ENCODE data around the gene ZNF618.

The ZNF618 gene

DNA sequence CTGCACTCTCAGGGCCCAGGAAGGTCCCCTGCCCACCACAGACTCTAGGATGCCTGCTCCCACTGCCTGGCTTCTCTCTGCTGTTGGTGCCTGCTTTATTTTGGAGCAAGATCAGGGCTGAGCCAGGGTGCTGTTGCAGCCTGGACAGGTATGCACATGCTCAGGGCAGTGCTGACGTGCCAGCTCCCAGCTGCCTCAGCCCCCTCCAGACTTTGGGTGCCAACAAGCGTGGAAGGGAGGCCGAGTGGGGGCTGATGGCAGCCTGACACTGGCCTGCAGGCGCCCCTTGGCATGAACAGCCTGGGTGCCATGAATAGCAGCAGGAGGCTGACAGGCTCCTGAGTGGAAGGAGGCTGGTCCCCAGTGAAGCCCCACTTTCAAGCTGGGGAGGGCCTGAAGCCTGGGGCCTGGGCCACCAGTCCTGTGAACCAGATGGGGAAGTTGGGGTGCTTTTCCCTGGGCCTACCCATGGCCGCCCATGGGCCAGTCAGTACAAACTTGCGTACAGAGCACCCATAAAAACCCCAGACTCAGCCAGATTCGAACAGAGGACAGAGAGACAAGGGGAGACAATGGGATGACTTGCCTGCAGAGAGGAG, 195.2 kb downstream of the ZNF618 start:
- no peak for DNase-seq
- Histone ChIP-seq H3K36me3 (ENCODE audit: control insufficient read depth, insufficient read depth, low read length) (no peaks in the 10 kb centered on the region), H3K4me1 (ENCODE audit: control insufficient read depth, insufficient read depth, low read length, poor library complexity, severe bottlenecking) (no peaks in the 10 kb centered on the region), H3K4me3 (ENCODE audit: insufficient read depth, low read depth, low read length, poor library complexity, severe bottlenecking) (no peak overlapping the region), H3K27me3 (replicated peaks; ENCODE audit: control insufficient read depth, insufficient read depth, low read length, poor library complexity, severe bottlenecking) (no peaks in the 10 kb centered on the region), H3K9me3 (ENCODE audit: control insufficient read depth, low read length) (no peaks in the 10 kb centered on the region), H3K27ac (ENCODE audit: insufficient read depth, low read length, poor library complexity, severe bottlenecking) (no peak overlapping the region)

DNA sequence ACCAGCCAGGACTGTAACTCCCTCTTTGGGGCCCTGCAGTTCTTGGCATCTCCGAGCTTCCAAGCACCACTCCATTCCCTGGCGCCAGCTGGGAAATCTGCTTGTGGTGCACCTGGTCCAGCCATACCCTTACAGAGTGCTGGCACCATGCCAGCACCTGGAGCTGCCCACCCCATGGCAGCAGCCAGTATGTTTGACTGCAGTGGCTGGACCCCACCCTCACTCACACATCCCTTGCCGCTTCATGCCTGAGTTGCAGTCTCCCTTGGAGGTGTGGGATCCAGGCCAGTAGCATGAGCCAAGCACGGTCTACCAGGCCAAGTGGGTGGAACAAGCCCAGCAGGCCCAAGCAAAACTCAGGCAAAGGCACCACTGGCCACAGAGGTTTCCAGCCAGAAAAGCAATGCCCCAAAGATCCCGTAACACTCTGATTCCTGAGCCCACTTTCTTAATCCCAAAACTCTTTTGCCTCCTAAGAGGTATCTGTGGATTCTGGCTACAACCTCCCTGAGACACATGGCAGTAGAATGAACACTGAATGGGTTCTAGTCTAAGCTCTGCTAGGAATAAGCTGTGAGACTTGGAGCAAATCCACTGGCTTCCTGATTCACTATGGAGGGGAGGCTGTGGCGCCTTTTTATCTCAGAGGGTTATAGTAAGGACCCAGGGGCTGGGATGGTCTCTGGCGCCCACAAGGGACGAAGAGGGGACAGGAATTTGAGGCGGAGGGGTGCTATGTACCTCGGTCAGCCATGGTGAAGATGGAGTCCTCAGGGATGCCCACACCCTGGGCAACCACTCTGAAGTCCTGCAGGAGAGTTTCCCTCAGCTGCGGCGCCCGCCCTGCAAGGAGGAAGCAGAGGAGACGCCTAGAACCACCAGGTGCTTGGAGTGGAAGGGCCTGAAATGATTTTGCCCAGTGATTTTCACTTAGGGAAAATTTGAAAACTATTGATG, 196.4 kb downstream of the ZNF618 start:
- Histone ChIP-seq H3K9me3 (ENCODE audit: control insufficient read depth, low read length) (no peaks in the 10 kb centered on the region), H3K27ac (ENCODE audit: insufficient read depth, low read length, poor library complexity, severe bottlenecking) (no peak overlapping the region), H3K36me3 (ENCODE audit: control insufficient read depth, insufficient read depth, low read length) (no peaks in the 10 kb centered on the region), H3K4me3 (ENCODE audit: insufficient read depth, low read depth, low read length, poor library complexity, severe bottlenecking) (no peak overlapping the region), H3K27me3 (replicated peaks; ENCODE audit: control insufficient read depth, insufficient read depth, low read length, poor library complexity, severe bottlenecking) (no peaks in the 10 kb centered on the region), H3K4me1 (ENCODE audit: control insufficient read depth, insufficient read depth, low read length, poor library complexity, severe bottlenecking) (no peaks in the 10 kb centered on the region)
- DNase-seq: no peak

GRCh38 chr9:114075602-114076001, 199.5 kb downstream of the ZNF618 start:
- Histone ChIP-seq H3K4me1 (ENCODE audit: control insufficient read depth, insufficient read depth, low read length, poor library complexity, severe bottlenecking) (no peaks in the 10 kb centered on the region), H3K27me3 (replicated peaks; ENCODE audit: control insufficient read depth, insufficient read depth, low read length, poor library complexity, severe bottlenecking) (peaks cover 4% of the 10 kb centered on the region)
- DNase-seq: no peak

DNA sequence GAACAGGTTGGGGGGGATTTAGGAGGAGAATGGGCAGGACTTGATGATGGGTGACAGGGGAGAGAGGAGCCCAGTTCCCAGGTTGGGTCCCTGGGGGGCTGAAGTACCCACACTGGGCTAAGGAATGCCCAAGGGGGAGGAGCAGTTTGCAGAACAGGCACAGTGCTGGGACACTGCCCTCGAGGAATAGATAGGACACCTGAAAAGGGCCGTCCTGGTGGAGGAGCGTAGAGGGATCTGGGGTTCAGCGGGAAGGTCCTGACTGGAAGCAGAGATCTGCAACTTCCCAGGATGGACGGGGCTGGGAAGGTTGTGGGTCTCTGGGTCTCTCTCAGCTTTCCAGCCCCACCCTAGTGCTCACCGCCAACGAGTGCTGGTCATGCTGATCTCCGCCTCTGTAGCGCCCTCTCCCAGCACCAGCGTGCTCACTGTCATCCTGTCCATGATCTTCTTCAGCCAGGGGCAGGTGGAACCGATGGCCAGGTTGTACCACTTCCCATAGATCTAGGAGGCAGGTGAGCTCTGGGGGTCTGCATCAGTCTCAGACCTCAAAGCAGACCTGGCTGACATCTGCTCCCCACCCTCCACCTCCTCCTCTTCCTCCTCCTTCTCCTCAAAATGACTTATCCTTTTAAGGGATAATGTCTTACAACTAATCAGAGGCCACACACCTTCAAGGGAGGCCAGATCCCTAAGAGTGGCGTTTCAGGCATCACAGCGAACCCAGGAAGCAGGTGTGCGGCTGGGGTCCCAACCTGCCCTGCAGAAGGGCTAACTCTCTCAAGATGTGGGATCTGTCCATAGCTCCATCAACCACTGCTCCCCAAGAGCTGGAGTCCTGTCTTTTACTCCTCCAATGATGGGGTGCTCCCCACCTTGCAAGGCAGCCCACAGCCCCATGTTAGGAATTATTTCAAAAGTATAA, 200.4 kb downstream of the ZNF618 start:
- H3K27me3 ChIP-seq (replicated peaks; ENCODE audit: control insufficient read depth, insufficient read depth, low read length, poor library complexity, severe bottlenecking): peaks cover 4% of the 10 kb centered on the region
- no peak overlapping the region for H3K27ac ChIP-seq (ENCODE audit: insufficient read depth, low read length, poor library complexity, severe bottlenecking)
- H3K4me3 ChIP-seq (ENCODE audit: insufficient read depth, low read depth, low read length, poor library complexity, severe bottlenecking): no peak overlapping the region
- no peaks in the 10 kb centered on the region for H3K9me3 ChIP-seq (ENCODE audit: control insufficient read depth, low read length)
- no peaks in the 10 kb centered on the region for H3K4me1 ChIP-seq (ENCODE audit: control insufficient read depth, insufficient read depth, low read length, poor library complexity, severe bottlenecking)
- DNase-seq: no peak
- H3K36me3 ChIP-seq (ENCODE audit: control insufficient read depth, insufficient read depth, low read length): no peaks in the 10 kb centered on the region

More at GRCh38 chr9:114075602-114076001, 199.5 kb downstream of the ZNF618 start:
- H3K9me3 ChIP-seq (ENCODE audit: control insufficient read depth, low read length): no peaks in the 10 kb centered on the region
- H3K27ac ChIP-seq (ENCODE audit: insufficient read depth, low read length, poor library complexity, severe bottlenecking): no peak overlapping the region
- H3K4me3 ChIP-seq (ENCODE audit: insufficient read depth, low read depth, low read length, poor library complexity, severe bottlenecking): no peak overlapping the region
- H3K36me3 ChIP-seq (ENCODE audit: control insufficient read depth, insufficient read depth, low read length): no peaks in the 10 kb centered on the region

DNA sequence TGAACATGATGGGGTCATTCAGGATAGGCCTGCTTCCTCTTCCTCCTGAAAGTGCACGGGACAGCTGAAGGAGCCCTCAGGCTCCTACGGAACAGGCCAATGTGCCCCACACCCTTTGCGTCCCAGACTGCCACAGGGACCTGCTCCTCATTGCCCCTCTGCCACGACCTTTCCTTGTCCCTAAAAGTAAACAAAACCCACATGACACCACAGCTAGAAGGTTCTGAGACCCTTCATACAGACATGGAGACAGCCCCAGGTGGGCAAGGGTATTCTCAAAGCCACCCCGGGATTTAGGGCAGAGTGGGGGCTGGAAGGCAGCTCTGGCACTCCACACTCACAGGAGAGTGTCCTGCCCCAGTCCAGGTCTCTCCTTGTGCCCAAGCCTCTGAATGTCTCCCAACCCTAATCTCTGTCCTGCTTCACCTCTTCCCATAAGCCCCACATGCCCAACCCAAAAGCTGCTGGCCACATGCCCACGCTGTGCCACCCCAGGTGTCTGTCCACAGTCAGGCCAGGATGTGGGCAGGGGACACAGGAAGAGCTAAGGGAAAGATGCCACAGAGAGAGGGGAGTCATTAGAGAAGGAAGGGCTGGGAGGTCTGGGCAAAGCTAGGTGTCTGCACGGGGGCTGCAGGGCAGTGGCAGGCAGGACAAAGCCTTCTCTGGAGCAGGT, 201.2 kb downstream of the ZNF618 start:
- Histone ChIP-seq H3K27ac (ENCODE audit: insufficient read depth, low read length, poor library complexity, severe bottlenecking) (no peak overlapping the region), H3K27me3 (replicated peaks; ENCODE audit: control insufficient read depth, insufficient read depth, low read length, poor library complexity, severe bottlenecking) (peaks cover 4% of the 10 kb centered on the region), H3K36me3 (ENCODE audit: control insufficient read depth, insufficient read depth, low read length) (no peaks in the 10 kb centered on the region), H3K4me1 (ENCODE audit: control insufficient read depth, insufficient read depth, low read length, poor library complexity, severe bottlenecking) (no peaks in the 10 kb centered on the region), H3K4me3 (ENCODE audit: insufficient read depth, low read depth, low read length, poor library complexity, severe bottlenecking) (no peak overlapping the region), H3K9me3 (ENCODE audit: control insufficient read depth, low read length) (no peaks in the 10 kb centered on the region)
- DNase-seq: no peak

- Histone ChIP-seq H3K36me3 (ENCODE audit: control insufficient read depth, insufficient read depth, low read length) (no peaks in the 10 kb centered on the region), H3K9me3 (ENCODE audit: control insufficient read depth, low read length) (no peaks in the 10 kb centered on the region), H3K4me1 (ENCODE audit: control insufficient read depth, insufficient read depth, low read length, poor library complexity, severe bottlenecking) (no peaks in the 10 kb centered on the region), H3K4me3 (ENCODE audit: insufficient read depth, low read depth, low read length, poor library complexity, severe bottlenecking) (no peak within 1 kb of the TSS), H3K27me3 (replicated peaks; ENCODE audit: control insufficient read depth, insufficient read depth, low read length, poor library complexity, severe bottlenecking) (peaks cover 4% of the 10 kb centered on the region), H3K27ac (ENCODE audit: insufficient read depth, low read length, poor library complexity, severe bottlenecking) (no peak within 1 kb of the TSS)
- no peak for DNase-seq
Observed at GRCh38 chr9:114078021-114078780, 202.1 kb downstream of the ZNF618 start, which contains the start of gene AMBP. Gene AMBP, minus strand, starts transcription at chr9:114078300. Its CDS starts 91 bp downstream, at chr9:114078209.

- H3K4me3 ChIP-seq (ENCODE audit: insufficient read depth, low read depth, low read length, poor library complexity, severe bottlenecking): no peak overlapping the region
- no peaks in the 10 kb centered on the region for H3K36me3 ChIP-seq (ENCODE audit: control insufficient read depth, insufficient read depth, low read length)
Observed at GRCh38 chr9:114078781-114079156, 202.7 kb downstream of the ZNF618 start.

DNA sequence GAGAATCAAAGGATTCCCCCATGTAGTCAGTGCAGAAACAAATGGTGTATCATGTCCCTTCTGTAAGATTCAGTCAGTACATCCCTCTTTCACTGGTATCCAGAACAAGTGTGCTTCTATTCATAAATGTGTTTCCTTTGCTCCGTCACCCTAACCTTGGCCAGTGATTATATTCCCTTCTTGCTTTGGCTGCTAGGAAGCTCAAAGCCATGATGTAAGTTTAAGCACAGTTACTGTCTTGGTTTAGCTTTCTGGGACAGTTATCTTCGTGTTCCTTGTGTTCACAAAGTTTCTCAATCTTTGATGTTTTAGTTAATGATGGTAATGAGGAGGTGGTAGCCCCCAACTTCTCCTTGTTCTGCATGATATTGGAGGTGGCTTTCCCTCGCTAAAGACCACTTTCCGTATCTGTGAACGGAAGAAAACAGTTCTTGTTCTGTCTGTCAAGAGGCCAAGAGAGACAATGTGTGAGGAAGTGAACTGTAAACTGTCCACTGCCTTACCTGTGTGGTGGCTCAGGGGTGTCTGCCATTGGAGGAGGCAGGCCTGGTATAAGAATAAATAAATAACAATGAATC, 204.2 kb downstream of the ZNF618 start:
- Histone ChIP-seq H3K9me3 (ENCODE audit: control insufficient read depth, low read length) (no peaks in the 10 kb centered on the region), H3K4me1 (ENCODE audit: control insufficient read depth, insufficient read depth, low read length, poor library complexity, severe bottlenecking) (no peaks in the 10 kb centered on the region), H3K36me3 (ENCODE audit: control insufficient read depth, insufficient read depth, low read length) (no peaks in the 10 kb centered on the region), H3K27me3 (replicated peaks; ENCODE audit: control insufficient read depth, insufficient read depth, low read length, poor library complexity, severe bottlenecking) (peaks cover 4% of the 10 kb centered on the region), H3K4me3 (ENCODE audit: insufficient read depth, low read depth, low read length, poor library complexity, severe bottlenecking) (no peak overlapping the region), H3K27ac (ENCODE audit: insufficient read depth, low read length, poor library complexity, severe bottlenecking) (no peak overlapping the region)
- DNase-seq: no peak

More at GRCh38 chr9:114078781-114079156, 202.7 kb downstream of the ZNF618 start:
- H3K4me1 ChIP-seq (ENCODE audit: control insufficient read depth, insufficient read depth, low read length, poor library complexity, severe bottlenecking): no peaks in the 10 kb centered on the region
- H3K9me3 ChIP-seq (ENCODE audit: control insufficient read depth, low read length): no peaks in the 10 kb centered on the region
- H3K27me3 ChIP-seq (replicated peaks; ENCODE audit: control insufficient read depth, insufficient read depth, low read length, poor library complexity, severe bottlenecking): peaks cover 4% of the 10 kb centered on the region
- DNase-seq: no peak
- no peak overlapping the region for H3K27ac ChIP-seq (ENCODE audit: insufficient read depth, low read length, poor library complexity, severe bottlenecking)

All from effector memory CD4-positive, alpha-beta T cell (primary cell).